Measurements from ENCODE around the gene TFDP3. TPM values are rescaled to one million over a fixed set of nuclear protein-coding genes. Genes with fewer than 3 reads are reported as not detected.

Gene TFDP3
- polyA plus RNA-seq, 1 donor from 2014 or later: not detected

DNA sequence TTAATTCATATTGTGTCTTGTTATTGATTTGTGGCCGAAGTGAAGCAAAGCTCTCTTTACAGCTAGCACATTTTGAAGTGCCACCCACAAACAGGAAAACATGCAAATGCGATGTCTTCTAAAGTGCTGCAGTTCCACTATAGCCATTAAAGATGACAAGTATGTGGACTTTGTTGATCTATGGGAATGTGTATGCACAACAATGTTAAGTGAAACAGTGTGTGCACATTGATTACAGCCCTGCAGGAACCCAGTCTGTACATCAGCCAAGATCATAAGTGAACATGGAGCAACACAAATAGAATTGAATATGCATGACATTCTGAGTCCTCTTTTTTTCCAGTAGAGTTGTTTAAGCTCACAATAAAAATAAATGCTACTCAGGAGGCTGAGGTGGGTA lies 43.0 kb downstream of the TFDP3 start:
- TF ChIP-seq POLR2AphosphoS5 (IDR thresholded peaks at IDR 0.05) (no peak), EZH2 (IDR thresholded peaks at IDR 0.05; ENCODE audit: borderline replicate concordance, insufficient read depth, low read length, poor library complexity, severe bottlenecking) (no peak), TAF1 (IDR thresholded peaks at IDR 0.05; ENCODE audit: low read depth) (no peak), SMC3 (conservative IDR thresholded peaks at IDR 0.05; ENCODE audit: poor library complexity) (no peak), MXI1 (conservative IDR thresholded peaks at IDR 0.05; ENCODE audit: poor library complexity, severe bottlenecking) (no peak), CTCF (IDR thresholded peaks at IDR 0.05; ENCODE audit: poor library complexity, severe bottlenecking) (no peak), EP300 (conservative IDR thresholded peaks at IDR 0.05; ENCODE audit: poor library complexity, severe bottlenecking) (no peak), RAD21 (conservative IDR thresholded peaks at IDR 0.05) (no peak)
- TF ChIP-seq, protein P1, sequence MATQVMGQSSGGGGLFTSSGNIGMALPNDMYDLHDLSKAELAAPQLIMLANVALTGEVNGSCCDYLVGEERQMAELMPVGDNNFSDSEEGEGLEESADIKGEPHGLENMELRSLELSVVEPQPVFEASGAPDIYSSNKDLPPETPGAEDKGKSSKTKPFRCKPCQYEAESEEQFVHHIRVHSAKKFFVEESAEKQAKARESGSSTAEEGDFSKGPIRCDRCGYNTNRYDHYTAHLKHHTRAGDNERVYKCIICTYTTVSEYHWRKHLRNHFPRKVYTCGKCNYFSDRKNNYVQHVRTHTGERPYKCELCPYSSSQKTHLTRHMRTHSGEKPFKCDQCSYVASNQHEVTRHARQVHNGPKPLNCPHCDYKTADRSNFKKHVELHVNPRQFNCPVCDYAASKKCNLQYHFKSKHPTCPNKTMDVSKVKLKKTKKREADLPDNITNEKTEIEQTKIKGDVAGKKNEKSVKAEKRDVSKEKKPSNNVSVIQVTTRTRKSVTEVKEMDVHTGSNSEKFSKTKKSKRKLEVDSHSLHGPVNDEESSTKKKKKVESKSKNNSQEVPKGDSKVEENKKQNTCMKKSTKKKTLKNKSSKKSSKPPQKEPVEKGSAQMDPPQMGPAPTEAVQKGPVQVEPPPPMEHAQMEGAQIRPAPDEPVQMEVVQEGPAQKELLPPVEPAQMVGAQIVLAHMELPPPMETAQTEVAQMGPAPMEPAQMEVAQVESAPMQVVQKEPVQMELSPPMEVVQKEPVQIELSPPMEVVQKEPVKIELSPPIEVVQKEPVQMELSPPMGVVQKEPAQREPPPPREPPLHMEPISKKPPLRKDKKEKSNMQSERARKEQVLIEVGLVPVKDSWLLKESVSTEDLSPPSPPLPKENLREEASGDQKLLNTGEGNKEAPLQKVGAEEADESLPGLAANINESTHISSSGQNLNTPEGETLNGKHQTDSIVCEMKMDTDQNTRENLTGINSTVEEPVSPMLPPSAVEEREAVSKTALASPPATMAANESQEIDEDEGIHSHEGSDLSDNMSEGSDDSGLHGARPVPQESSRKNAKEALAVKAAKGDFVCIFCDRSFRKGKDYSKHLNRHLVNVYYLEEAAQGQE (IDR thresholded peaks at IDR 0.05; ENCODE audit: borderline replicate concordance): no peak
- Histone ChIP-seq H3K9me2 (ENCODE audit: insufficient read depth, low read length) (no peaks in the 10 kb centered on the region), H3K9me3 (ENCODE audit: low read length) (no peaks in the 10 kb centered on the region), H3K9ac (ENCODE audit: low read length) (no peak overlapping the region), H3F3A (ENCODE audit: insufficient read depth, low read length, poor library complexity, severe bottlenecking) (no peaks in the 10 kb centered on the region), H3K36me3 (ENCODE audit: insufficient read depth, low read length) (no peaks in the 10 kb centered on the region), H3K79me2 (replicated peaks; ENCODE audit: insufficient read depth, low read length) (no peaks in the 10 kb centered on the region), H4K20me1 (ENCODE audit: insufficient read depth) (no peaks in the 10 kb centered on the region), H3K4me2 (ENCODE audit: low read length) (no peak overlapping the region), H3K27me3 (ENCODE audit: insufficient read depth, low read depth, low read length) (no peaks in the 10 kb centered on the region), H3K4me3 (ENCODE audit: low read length) (no peak overlapping the region), H2AFZ (ENCODE audit: low read depth, low read length) (no peak overlapping the region), H3K27ac (ENCODE audit: low read length) (no peak overlapping the region)

- H3K27me3 ChIP-seq (ENCODE audit: insufficient read depth, low read depth, low read length): no peaks in the 10 kb centered on the region
- no peak overlapping the region for H3K4me2 ChIP-seq (ENCODE audit: low read length)
- no peak overlapping the region for H3K27ac ChIP-seq (ENCODE audit: low read length)
- H3F3A ChIP-seq (ENCODE audit: insufficient read depth, low read length, poor library complexity, severe bottlenecking): no peaks in the 10 kb centered on the region
- H3K9ac ChIP-seq (ENCODE audit: low read length): no peak overlapping the region
- H3K4me3 ChIP-seq (ENCODE audit: low read length): no peak overlapping the region
- TF ChIP-seq EP300 (conservative IDR thresholded peaks at IDR 0.05; ENCODE audit: poor library complexity, severe bottlenecking) (no peak), RAD21 (conservative IDR thresholded peaks at IDR 0.05) (peak; percentile 78), POLR2AphosphoS5 (IDR thresholded peaks at IDR 0.05) (no peak), CTCF (IDR thresholded peaks at IDR 0.05; ENCODE audit: poor library complexity, severe bottlenecking) (peak; percentile 70), EZH2 (IDR thresholded peaks at IDR 0.05; ENCODE audit: borderline replicate concordance, insufficient read depth, low read length, poor library complexity, severe bottlenecking) (no peak), TAF1 (IDR thresholded peaks at IDR 0.05; ENCODE audit: low read depth) (no peak), SMC3 (conservative IDR thresholded peaks at IDR 0.05; ENCODE audit: poor library complexity) (peak; percentile 82)
- TF ChIP-seq, protein P1 (IDR thresholded peaks at IDR 0.05; ENCODE audit: borderline replicate concordance): no peak
- no peaks in the 10 kb centered on the region for H4K20me1 ChIP-seq (ENCODE audit: insufficient read depth)
- H3K9me2 ChIP-seq (ENCODE audit: insufficient read depth, low read length): no peaks in the 10 kb centered on the region
- H3K36me3 ChIP-seq (ENCODE audit: insufficient read depth, low read length): no peaks in the 10 kb centered on the region
- no peaks in the 10 kb centered on the region for H3K79me2 ChIP-seq (replicated peaks; ENCODE audit: insufficient read depth, low read length)
- H3K9me3 ChIP-seq (ENCODE audit: low read length): no peaks in the 10 kb centered on the region
- H2AFZ ChIP-seq (ENCODE audit: low read depth, low read length): no peak overlapping the region
These were observed 46.0 kb downstream of the TFDP3 start for GRCh38 chrX:133171962-133172708.

Measured in neural cell (in vitro differentiated cells).